ENCODE measurements around the gene NRIP1.

The NRIP1 gene

GRCh38 chr21:15015622-15016471 is 49.0 kb downstream of the NRIP1 start:
- H3K36me3 ChIP-seq (ENCODE audit: control insufficient read depth, low read length) = no peaks in the 10 kb centered on the region
- H3F3A ChIP-seq (ENCODE audit: control insufficient read depth, insufficient read depth) = no peaks in the 10 kb centered on the region
- H3K79me2 ChIP-seq (ENCODE audit: control insufficient read depth, low read length) = no peaks in the 10 kb centered on the region
- H3K4me1 ChIP-seq (ENCODE audit: control insufficient read depth, low read length) = no peaks in the 10 kb centered on the region
- H3K27me3 ChIP-seq (ENCODE audit: control insufficient read depth, low read length) = no peaks in the 10 kb centered on the region
- no peak overlapping the region for H3K27ac ChIP-seq (ENCODE audit: low read depth, low read length)
- H3K4me2 ChIP-seq (ENCODE audit: low read length) = no peak overlapping the region
- TF ChIP-seq, protein P1, sequence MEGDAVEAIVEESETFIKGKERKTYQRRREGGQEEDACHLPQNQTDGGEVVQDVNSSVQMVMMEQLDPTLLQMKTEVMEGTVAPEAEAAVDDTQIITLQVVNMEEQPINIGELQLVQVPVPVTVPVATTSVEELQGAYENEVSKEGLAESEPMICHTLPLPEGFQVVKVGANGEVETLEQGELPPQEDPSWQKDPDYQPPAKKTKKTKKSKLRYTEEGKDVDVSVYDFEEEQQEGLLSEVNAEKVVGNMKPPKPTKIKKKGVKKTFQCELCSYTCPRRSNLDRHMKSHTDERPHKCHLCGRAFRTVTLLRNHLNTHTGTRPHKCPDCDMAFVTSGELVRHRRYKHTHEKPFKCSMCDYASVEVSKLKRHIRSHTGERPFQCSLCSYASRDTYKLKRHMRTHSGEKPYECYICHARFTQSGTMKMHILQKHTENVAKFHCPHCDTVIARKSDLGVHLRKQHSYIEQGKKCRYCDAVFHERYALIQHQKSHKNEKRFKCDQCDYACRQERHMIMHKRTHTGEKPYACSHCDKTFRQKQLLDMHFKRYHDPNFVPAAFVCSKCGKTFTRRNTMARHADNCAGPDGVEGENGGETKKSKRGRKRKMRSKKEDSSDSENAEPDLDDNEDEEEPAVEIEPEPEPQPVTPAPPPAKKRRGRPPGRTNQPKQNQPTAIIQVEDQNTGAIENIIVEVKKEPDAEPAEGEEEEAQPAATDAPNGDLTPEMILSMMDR (IDR thresholded peaks at IDR 0.05; ENCODE audit: low read depth, low read length, poor library complexity, severe bottlenecking) = no peak
- TF ChIP-seq EZH2phosphoT487 (IDR thresholded peaks at IDR 0.05; ENCODE audit: borderline replicate concordance, low read length) = no peak
- no peaks in the 10 kb centered on the region for H3K9me2 ChIP-seq (replicated peaks; ENCODE audit: control insufficient read depth, low read length)
- H4K20me1 ChIP-seq (ENCODE audit: control insufficient read depth, insufficient read depth, low read depth, low read length) = no peaks in the 10 kb centered on the region
- H3K4me3 ChIP-seq (ENCODE audit: low read length) = no peak overlapping the region
- no peaks in the 10 kb centered on the region for H3K9me3 ChIP-seq (ENCODE audit: control insufficient read depth, insufficient read depth, low read length)

- no peak overlapping the region for H3K4me3 ChIP-seq (ENCODE audit: low read length)
- H3K4me1 ChIP-seq (ENCODE audit: control insufficient read depth, low read length) = no peaks in the 10 kb centered on the region
- H3K4me2 ChIP-seq (ENCODE audit: low read length) = no peak overlapping the region
- H4K20me1 ChIP-seq (ENCODE audit: control insufficient read depth, insufficient read depth, low read depth, low read length) = no peaks in the 10 kb centered on the region
- H3K36me3 ChIP-seq (ENCODE audit: control insufficient read depth, low read length) = no peaks in the 10 kb centered on the region
- H3K79me2 ChIP-seq (ENCODE audit: control insufficient read depth, low read length) = no peaks in the 10 kb centered on the region
- H3F3A ChIP-seq (ENCODE audit: control insufficient read depth, insufficient read depth) = no peaks in the 10 kb centered on the region
- no peaks in the 10 kb centered on the region for H3K27me3 ChIP-seq (ENCODE audit: control insufficient read depth, low read length)
- no peaks in the 10 kb centered on the region for H3K9me3 ChIP-seq (ENCODE audit: control insufficient read depth, insufficient read depth, low read length)
- no peak overlapping the region for H3K27ac ChIP-seq (ENCODE audit: low read depth, low read length)
- no peaks in the 10 kb centered on the region for H3K9me2 ChIP-seq (replicated peaks; ENCODE audit: control insufficient read depth, low read length)
- no peak for TF ChIP-seq EZH2phosphoT487 (IDR thresholded peaks at IDR 0.05; ENCODE audit: borderline replicate concordance, low read length)
- TF ChIP-seq, protein P1 (IDR thresholded peaks at IDR 0.05; ENCODE audit: low read depth, low read length, poor library complexity, severe bottlenecking) = no peak
These were observed 50.6 kb downstream of the NRIP1 start for GRCh38 chr21:15014221-15014620.

- Histone ChIP-seq H3K27ac (ENCODE audit: low read depth, low read length) (no peak overlapping the region), H3K79me2 (ENCODE audit: control insufficient read depth, low read length) (no peaks in the 10 kb centered on the region), H4K20me1 (ENCODE audit: control insufficient read depth, insufficient read depth, low read depth, low read length) (no peaks in the 10 kb centered on the region), H3F3A (ENCODE audit: control insufficient read depth, insufficient read depth) (no peaks in the 10 kb centered on the region), H3K36me3 (ENCODE audit: control insufficient read depth, low read length) (no peaks in the 10 kb centered on the region), H3K4me2 (ENCODE audit: low read length) (no peak overlapping the region), H3K9me3 (ENCODE audit: control insufficient read depth, insufficient read depth, low read length) (no peaks in the 10 kb centered on the region), H3K4me3 (ENCODE audit: low read length) (no peak overlapping the region), H3K9me2 (replicated peaks; ENCODE audit: control insufficient read depth, low read length) (no peaks in the 10 kb centered on the region), H3K27me3 (ENCODE audit: control insufficient read depth, low read length) (no peaks in the 10 kb centered on the region), H3K4me1 (ENCODE audit: control insufficient read depth, low read length) (no peaks in the 10 kb centered on the region)
- TF ChIP-seq, protein P1 (IDR thresholded peaks at IDR 0.05; ENCODE audit: low read depth, low read length, poor library complexity, severe bottlenecking) = no peak
- TF ChIP-seq EZH2phosphoT487 (IDR thresholded peaks at IDR 0.05; ENCODE audit: borderline replicate concordance, low read length) = no peak
These were observed 52.8 kb downstream of the NRIP1 start for GRCh38 chr21:15011967-15012366.

Data from DOHH2 (cell line).